Measurements from ENCODE around the gene THAP5. TPM values are rescaled to one million over a fixed set of nuclear protein-coding genes. Genes with fewer than 3 reads are reported as not detected.

The THAP5 gene
- polyA plus RNA-seq, 1 donor = 26.5 TPM

DNA sequence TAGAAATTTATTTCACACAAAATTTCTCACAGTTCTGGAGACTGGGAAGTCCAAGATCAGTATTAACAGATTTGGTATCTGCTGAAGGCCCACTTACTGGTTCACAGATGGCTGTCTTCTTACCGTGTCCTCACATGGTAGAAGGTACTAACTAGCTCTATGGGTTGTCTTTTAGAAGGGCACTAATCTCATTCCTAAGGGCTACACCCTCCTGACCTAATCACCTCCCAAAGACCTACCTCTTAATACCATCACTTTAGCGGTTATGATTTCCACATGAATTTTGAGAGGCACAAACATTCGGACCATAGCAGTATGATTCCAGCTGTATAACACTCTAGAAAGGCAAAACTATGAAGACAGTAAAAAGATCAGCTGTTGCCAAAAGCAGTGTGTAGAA lies 51.6 kb downstream of the THAP5 start:
- Histone ChIP-seq H3K36me3 (ENCODE audit: control insufficient read depth, insufficient read depth, low read length) (peaks cover 17% of the 10 kb centered on the region), H3K9me3 (ENCODE audit: control insufficient read depth, low read depth, low read length) (no peaks in the 10 kb centered on the region), H3K4me3 (ENCODE audit: low read length) (no peak overlapping the region), H3K4me1 (ENCODE audit: control insufficient read depth, insufficient read depth, low read length) (no peaks in the 10 kb centered on the region), H3K27ac (ENCODE audit: low read length) (no peak overlapping the region), H3K27me3 (ENCODE audit: control insufficient read depth, insufficient read depth, low read length) (no peaks in the 10 kb centered on the region)
- no CpG with 5 or more reads among the region's 3 CpGs for WGBS (ENCODE audit: insufficient coverage, low lambda C conversion rate)
- DNase-seq = no peak

DNA sequence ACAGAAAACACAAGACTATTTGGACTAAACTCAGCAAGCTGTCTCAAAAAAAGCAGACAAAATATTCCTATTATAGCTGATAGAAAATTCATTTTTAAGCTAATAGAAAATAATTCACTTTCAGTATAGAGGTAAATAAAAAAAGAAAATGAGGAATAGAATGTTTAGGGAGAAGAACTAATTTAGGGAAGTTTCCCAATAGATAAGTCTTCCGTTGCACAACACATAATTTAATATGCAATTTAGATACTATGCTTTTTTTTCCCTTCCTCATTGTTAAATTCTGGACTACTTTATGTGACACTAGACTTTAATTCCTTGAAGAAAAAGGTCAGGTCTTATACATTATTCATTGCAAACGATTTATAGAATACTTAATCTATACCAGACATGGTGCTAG lies 53.9 kb downstream of the THAP5 start:
- no peak overlapping the region for H3K4me3 ChIP-seq (ENCODE audit: low read length)
- H3K36me3 ChIP-seq (ENCODE audit: control insufficient read depth, insufficient read depth, low read length) = peaks cover 27% of the 10 kb centered on the region
- WGBS (ENCODE audit: insufficient coverage, low lambda C conversion rate) = 100% methylated on average over 1 of the region's 2 CpGs
- H3K9me3 ChIP-seq (ENCODE audit: control insufficient read depth, low read depth, low read length) = no peaks in the 10 kb centered on the region
- DNase-seq = no peak
- H3K27me3 ChIP-seq (ENCODE audit: control insufficient read depth, insufficient read depth, low read length) = no peaks in the 10 kb centered on the region
- no peaks in the 10 kb centered on the region for H3K4me1 ChIP-seq (ENCODE audit: control insufficient read depth, insufficient read depth, low read length)
- H3K27ac ChIP-seq (ENCODE audit: low read length) = no peak overlapping the region

DNA sequence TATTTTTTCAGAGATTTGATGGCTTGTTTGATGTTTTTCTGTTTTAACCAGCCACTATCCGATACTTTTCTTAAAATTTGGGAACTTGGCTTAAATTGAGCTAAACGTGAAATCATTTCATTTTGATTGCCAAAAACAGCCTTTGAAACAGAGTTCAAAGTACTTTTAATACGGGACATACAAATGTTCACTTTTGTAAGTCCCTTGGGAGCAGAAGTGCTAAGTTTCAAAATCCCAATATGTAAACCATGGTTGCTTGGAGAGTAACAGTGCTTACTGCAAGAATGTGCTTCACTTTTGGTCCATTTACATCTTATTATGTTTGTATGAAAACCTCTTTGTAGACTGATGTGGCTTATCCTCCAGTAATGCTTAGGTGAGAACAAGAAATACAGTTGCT lies 54.5 kb downstream of the THAP5 start:
- Histone ChIP-seq H3K9me3 (ENCODE audit: control insufficient read depth, low read depth, low read length) (no peaks in the 10 kb centered on the region), H3K4me3 (ENCODE audit: low read length) (no peak overlapping the region), H3K36me3 (ENCODE audit: control insufficient read depth, insufficient read depth, low read length) (peaks cover 32% of the 10 kb centered on the region), H3K27me3 (ENCODE audit: control insufficient read depth, insufficient read depth, low read length) (no peaks in the 10 kb centered on the region), H3K4me1 (ENCODE audit: control insufficient read depth, insufficient read depth, low read length) (no peaks in the 10 kb centered on the region), H3K27ac (ENCODE audit: low read length) (no peak overlapping the region)
- no peak for DNase-seq
- 75% methylated on average over 2 of the region's 3 CpGs for WGBS (ENCODE audit: insufficient coverage, low lambda C conversion rate)

Other genes starting within 250 kb of the THAP5 start
- gene NRCAM, start 113.3 kb downstream of the THAP5 start, polyA plus RNA-seq = 11.8 TPM
- 24.1 TPM for gene PNPLA8, start 43.6 kb downstream of the THAP5 start, polyA plus RNA-seq
- gene DNAJB9, start 168 bp upstream of the THAP5 start, polyA plus RNA-seq = 30.5 TPM